ENCODE data around the gene ZDHHC17.

GRCh38 chr12:76781321-76781720 lies 17.4 kb downstream of the ZDHHC17 start:
- TF ChIP-seq EZH2 (IDR thresholded peaks at IDR 0.05; ENCODE audit: insufficient read depth, poor library complexity, severe bottlenecking): no peak
- TF ChIP-seq EZH2phosphoT487 (IDR thresholded peaks at IDR 0.05; ENCODE audit: insufficient read depth, low read depth): no peak
